HCEC 1CT (cell line): Measurements from ENCODE around the gene SCNM1.
"Not testable (repeated sequence)": the region's sequence is repeated elsewhere in the genome, so short reads cannot be mapped to it uniquely, and the experiment has no call there.

Source experiments
- DNase-seq: peaks from one replicate; pipeline ENCODE4 v3.0.0-alpha.2; 2017

SCNM1 gene

DNA sequence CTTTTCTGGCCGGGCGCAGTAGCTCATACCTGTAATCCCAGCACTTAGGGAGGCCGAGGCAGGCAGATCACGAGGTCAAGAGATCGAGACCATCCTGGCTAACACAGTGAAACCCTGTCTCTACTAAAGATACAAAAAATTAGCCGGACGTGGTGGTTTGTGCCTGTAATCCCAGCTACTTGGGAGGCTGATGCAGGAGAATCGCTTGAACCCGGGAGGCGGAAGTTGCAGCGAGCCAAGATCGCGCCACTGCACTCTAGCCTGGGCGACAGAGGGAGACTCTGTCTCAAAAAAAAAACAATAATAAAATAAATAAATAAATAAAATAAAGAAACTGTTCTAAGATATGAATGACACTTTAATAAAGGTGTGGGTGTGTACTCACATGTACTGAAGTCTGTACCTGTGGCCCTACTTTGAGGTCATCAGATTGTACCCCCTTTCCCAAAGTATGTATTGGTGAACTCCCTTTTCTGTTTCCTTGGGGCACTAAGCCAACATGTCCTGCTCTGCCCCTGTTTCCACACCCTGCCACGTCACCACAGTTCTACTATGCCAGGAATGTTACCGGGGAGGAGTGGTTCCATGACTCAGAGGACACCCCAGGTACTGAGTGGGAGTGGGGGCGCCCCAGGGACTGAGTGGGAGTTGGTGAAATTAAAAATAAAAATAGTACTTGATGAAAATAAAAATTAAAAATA lies 29.1 kb downstream of the SCNM1 start:
- peak; percentile 98 for DNase-seq

DNA sequence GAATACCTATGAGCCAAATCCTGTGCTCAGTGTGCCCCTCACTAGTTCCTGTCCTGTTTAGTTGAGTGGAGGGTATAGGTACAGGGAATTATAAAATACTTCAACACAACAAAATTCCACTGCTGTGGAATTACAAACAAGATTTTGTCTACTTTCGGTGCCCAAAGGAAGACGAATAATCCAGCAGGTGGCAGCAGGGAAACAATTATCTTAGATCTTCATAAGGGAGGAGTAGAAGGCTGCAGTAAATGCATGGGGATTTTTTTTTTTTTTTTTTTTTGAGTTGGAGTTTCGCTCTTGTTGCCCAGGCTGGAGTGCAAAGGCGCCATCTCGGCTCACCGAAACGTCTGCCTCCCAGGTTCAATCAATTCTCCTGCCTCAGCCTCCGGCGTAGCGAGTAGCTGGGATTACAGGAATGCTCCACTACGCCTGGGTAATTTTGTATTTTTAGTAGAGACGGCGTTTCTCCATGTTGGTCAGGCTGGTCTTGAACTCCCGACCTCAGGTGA lies 30.4 kb downstream of the SCNM1 start:
- peak; percentile 82 for DNase-seq

DNA sequence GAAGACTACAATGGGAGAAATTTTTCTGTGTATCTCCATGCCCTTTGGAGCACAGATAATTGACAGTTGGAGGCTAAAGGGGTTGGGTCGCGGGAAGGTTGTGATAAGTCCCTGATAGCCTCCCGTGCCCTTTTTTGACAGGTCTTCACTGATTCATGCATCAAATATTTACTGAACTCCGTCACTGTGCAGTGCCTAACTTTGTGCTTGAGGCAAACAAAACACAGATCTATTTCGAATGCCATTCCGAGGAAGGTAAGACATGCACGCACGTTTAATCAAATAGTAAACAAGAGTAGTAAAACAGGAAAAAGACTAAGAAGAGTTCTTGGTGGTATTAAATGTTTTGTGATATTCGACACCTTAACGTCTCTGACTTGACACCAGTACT lies 31.9 kb downstream of the SCNM1 start:
- DNase-seq, result no peak

DNA sequence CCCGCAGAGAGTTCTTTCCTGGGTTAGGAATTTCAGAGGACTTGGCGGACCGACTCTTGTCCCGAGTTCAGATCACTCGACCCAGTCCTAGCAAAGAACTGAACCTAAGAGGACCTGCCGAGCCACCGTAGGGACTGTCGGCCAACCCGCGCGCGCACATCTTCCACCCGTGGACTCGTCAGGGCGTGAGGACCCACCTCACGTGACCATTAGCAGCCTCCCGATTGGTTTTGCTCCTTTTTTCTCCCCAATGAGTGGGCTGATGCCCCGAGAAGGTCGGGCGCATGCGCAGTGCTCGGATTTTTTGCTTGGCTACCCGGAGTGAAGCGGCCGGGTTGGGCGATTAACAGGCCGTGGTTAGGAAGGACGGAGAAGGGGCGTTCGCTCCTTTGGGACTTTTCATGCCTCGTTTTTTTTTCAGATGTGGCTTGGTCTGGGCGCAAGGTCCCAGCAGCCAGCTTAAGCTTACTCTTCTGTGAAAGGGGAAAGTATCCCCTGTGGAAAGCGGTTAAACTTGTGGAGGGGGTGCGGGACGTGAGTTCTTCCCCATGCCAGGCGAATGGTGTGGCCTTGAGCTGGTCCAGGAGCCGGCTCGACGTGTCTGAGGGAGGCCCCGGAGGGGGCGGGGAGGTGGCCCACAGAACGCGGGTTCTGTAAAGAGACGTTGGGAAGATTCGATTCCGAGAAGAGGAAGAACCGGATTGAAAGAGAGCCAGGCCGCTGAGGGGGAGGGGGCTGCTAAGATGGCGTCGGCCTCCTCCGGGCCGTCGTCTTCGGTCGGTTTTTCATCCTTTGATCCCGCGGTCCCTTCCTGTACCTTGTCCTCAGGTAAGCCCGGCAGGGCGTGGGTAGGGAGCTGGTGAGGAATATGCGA lies 32.5 kb downstream of the SCNM1 start, which contains the start of gene PIP5K1A:
Gene PIP5K1A (plus strand): TSS at position 299 of the 874 bp plus-strand sequence. CDS start 445 bp downstream, at position 744.
- peak; percentile 94 for DNase-seq

DNA sequence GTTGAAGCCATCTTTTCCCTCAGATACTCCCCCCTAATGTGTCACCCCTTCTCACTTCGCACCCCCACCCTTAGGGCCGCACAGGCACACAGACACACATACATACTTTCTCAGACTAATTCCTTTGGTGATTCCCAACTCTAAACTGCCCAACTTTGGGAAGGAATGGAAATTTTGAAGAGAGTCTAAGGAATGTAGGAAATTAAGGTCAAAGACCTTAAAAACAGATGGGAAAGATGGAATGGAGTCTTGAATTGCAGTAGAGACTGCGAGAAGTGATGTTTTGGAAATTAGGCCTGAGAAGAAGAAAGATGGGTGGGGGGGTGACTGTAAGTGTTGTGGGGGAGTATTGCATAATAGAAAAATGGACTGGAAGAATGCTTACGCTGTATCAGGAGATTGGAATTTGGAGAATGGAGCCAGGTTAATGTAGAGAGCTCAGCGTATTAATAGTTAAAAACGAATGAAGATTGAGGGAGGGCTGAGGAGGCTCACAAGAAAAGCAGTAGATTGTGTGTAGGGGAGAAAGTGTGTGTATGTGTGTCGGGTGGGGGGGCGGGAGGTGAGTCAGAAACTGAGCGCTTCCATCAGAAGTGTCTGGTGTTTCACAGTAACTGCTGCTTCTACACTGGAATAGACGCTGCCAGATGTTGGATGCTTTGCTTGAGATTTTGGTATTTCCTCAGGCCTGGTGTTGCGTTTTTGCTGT lies 34.1 kb downstream of the SCNM1 start:
- DNase-seq, result peak; percentile 88

DNA sequence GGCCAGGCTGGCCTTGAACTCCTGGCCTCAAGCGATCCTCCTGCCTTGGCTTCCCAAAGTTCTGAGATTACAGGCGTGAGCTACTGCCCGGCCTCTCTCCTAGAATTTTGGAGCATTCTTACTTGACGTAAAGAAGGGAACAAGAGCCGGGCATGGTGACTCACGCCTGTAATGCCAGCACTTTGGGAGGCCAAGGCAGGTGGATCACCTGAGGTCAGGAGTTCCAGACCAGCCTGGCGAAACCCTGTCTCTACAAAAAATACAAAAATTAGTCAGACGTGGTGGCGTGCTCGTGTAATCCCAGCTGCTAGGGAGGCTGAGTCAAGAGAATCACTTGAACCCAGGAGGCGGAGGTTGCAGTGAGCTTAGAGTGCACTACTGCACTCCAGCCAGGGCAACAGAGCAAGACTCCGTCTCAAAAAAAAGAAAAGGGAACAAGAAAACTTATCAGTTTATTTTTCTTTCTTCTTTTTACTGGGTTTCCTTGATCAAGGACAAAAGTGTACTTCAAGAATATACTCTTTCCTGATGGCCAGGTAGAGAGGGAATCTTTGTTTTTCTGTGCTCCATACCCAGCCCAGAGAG lies 39.5 kb downstream of the SCNM1 start:
- not testable (repeated sequence) for DNase-seq

DNA sequence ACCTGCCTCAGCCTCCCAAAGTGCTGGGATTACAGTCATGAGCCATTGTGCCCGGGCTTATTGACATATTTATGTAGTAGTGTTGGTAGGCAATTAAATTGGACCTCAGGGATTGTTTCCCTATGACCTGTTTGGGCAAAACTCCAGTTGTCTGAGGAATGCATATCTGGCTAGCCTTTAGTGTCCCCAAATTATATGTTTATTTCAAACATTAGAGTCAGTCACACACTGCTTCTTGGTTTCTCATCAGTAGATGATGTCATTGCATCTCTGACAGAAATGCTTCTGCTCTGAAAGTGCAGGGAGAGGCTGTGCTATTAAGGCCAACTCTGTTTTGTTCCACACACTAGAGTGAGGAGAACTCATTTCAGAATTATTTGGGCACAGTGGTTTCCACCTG lies 44.9 kb downstream of the SCNM1 start:
- DNase-seq, result peak; percentile 21

DNA sequence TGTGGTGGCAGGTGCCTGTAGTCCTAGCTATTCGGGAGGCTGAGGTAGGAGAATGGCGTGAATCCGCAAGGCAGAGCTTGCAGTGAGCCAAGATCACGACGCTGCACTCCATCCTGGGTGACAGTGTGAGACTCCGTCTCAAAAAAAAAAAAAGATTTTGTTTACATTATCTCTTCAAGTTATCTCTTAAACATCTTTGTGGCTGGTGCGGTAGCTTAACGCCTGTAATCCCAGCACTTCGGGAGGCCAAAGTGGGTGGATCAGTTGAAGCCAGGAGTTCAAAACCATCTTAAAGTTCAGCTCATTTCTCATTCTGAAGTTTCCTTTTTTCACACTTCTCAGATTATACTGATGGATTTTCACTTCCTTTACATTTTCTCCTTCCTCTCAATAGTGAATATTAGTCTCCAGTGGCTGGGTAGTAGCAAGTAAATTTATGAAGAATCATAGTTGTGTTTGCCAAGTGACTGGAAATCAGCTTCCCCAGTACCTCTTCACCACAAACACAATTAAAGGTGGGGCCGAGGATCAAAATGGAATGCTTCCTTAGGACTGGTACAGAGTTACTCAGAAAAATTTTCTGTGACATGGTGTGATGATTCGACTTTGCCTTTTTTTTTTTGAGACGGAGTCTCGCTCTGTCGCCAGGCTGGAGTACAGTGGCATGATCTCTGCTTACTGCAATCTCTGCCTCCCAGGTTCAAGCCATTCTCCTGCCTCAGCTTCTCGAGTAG lies 46.2 kb downstream of the SCNM1 start:
- no peak for DNase-seq

DNA sequence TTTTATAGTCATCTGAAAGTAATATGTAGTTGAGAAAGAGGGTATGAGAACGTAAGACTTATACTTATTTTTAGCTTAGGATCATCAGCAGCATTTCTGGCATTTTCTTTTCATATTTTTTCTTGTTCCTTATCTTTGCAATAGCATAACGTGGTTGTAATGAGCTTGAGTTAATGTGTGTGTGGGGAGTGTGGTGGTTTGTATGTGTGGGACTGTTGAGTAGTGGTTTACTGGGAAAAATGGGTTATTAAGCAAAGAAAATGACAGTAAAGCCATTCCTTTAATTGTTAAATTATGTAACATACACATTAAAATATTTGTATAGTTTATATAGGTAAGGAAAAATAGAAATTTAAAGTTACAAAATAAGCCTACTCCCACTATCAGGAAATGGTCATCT lies 47.6 kb downstream of the SCNM1 start:
- DNase-seq, result no peak
